GM21717 (cell line): Measurements from ENCODE around the gene TACC2.
"Not testable (repeated sequence)": the region's sequence is repeated elsewhere in the genome, so short reads cannot be mapped to it uniquely, and the experiment has no call there.

Experiments
- ATAC-seq: cut with Tn5 transposase; IDR thresholded peaks from one replicate; pipeline ENCODE4 v1.9.1; 2021; ENCODE audit warnings: mild to moderate bottlenecking, moderate library complexity; ENCODE audit not compliant: unreplicated experiment

The TACC2 gene

GRCh38 chr10:122186816-122187810 lies 198.2 kb downstream of the TACC2 start:
- no peak for ATAC-seq

GRCh38 chr10:122188706-122189105 lies 199.7 kb downstream of the TACC2 start:
- ATAC-seq: no peak

- no peak for ATAC-seq
These were observed 200.2 kb downstream of the TACC2 start for GRCh38 chr10:122189185-122189584.

- ATAC-seq: no peak
These were observed 201.4 kb downstream of the TACC2 start for GRCh38 chr10:122190176-122190943.

- ATAC-seq: no peak
These were observed 203.1 kb downstream of the TACC2 start for GRCh38 chr10:122191936-122192541.

- ATAC-seq: no peak
These were observed 205.3 kb downstream of the TACC2 start for GRCh38 chr10:122194251-122194650.

- no peak for ATAC-seq
These were observed 207.3 kb downstream of the TACC2 start for GRCh38 chr10:122196218-122196617.

GRCh38 chr10:122197611-122198222 lies 208.8 kb downstream of the TACC2 start:
- ATAC-seq: no peak

- ATAC-seq: no peak
These were observed 209.7 kb downstream of the TACC2 start for GRCh38 chr10:122198631-122199030.

- no peak for ATAC-seq
These were observed 210.1 kb downstream of the TACC2 start for GRCh38 chr10:122199070-122199469.

GRCh38 chr10:122199689-122200088 lies 210.7 kb downstream of the TACC2 start:
- ATAC-seq: no peak

GRCh38 chr10:122201401-122201800 lies 212.4 kb downstream of the TACC2 start:
- no peak for ATAC-seq

GRCh38 chr10:122203180-122203579 lies 214.2 kb downstream of the TACC2 start:
- ATAC-seq: not testable (repeated sequence)

- no peak for ATAC-seq
These were observed 215.9 kb downstream of the TACC2 start for GRCh38 chr10:122204691-122205489.

- ATAC-seq: no peak
These were observed 217.6 kb downstream of the TACC2 start for GRCh38 chr10:122206471-122207065.

- no peak for ATAC-seq
These were observed 218.2 kb downstream of the TACC2 start for GRCh38 chr10:122207163-122207562.

- ATAC-seq: no peak
These were observed 218.6 kb downstream of the TACC2 start for GRCh38 chr10:122207596-122207995.

- no peak for ATAC-seq
These were observed 219.8 kb downstream of the TACC2 start for GRCh38 chr10:122208571-122209430.
